MV-4-11 (cell line): ENCODE results near the gene ALPG.
"Not testable (repeated sequence)": the region's sequence is repeated elsewhere in the genome, so short reads cannot be mapped to it uniquely, and the experiment has no call there.

Experiments
- DNase-seq: peaks from one replicate; lab custom pipeline; 2025; lab: John Stamatoyannopoulos, UW

Gene ALPG

GRCh38 chr2:232377319-232377718 is 29.3 kb upstream of the ALPG start:
- no peak for DNase-seq

- DNase-seq: no peak
These were observed 28.6 kb upstream of the ALPG start for GRCh38 chr2:232377841-232378734.

GRCh38 chr2:232378735-232379151 is 27.9 kb upstream of the ALPG start, which contains the start of gene ALPP:
Gene ALPP, plus strand, starts transcription at chr2:232378751. Its CDS starts 52 bp downstream, at chr2:232378803.
- DNase-seq: not testable (repeated sequence)

GRCh38 chr2:232379610-232380590 is 26.7 kb upstream of the ALPG start:
- DNase-seq: not testable (repeated sequence)

- not testable (repeated sequence) for DNase-seq
These were observed 25.2 kb upstream of the ALPG start for GRCh38 chr2:232381204-232382031.

- DNase-seq: no peak
These were observed 24.1 kb upstream of the ALPG start for GRCh38 chr2:232382331-232383225.

GRCh38 chr2:232384466-232384865 is 22.2 kb upstream of the ALPG start:
- no peak for DNase-seq

- not testable (repeated sequence) for DNase-seq
These were observed 21.6 kb upstream of the ALPG start for GRCh38 chr2:232385058-232385457.

GRCh38 chr2:232385660-232386489 is 20.8 kb upstream of the ALPG start:
- no peak for DNase-seq

- no peak for DNase-seq
These were observed 20.2 kb upstream of the ALPG start for GRCh38 chr2:232386490-232386739.

- DNase-seq: no peak
These were observed 19.7 kb upstream of the ALPG start for GRCh38 chr2:232386740-232387450.

GRCh38 chr2:232387451-232388171 is 19.0 kb upstream of the ALPG start:
- DNase-seq: no peak

GRCh38 chr2:232388324-232388891 is 18.2 kb upstream of the ALPG start:
- no peak for DNase-seq

GRCh38 chr2:232389327-232389726 is 17.3 kb upstream of the ALPG start:
- no peak for DNase-seq

- DNase-seq: no peak
These were observed 16.0 kb upstream of the ALPG start for GRCh38 chr2:232390661-232391060.

- no peak for DNase-seq
These were observed 13.1 kb upstream of the ALPG start for GRCh38 chr2:232393556-232393955.

- not testable (repeated sequence) for DNase-seq
These were observed 12.2 kb upstream of the ALPG start for GRCh38 chr2:232394431-232394830.

GRCh38 chr2:232395586-232395985 is 11.1 kb upstream of the ALPG start:
- no peak for DNase-seq
